ENCODE measurements around the gene SREBF1. TPM values are rescaled to one million over a fixed set of nuclear protein-coding genes. Genes with fewer than 3 reads are reported as not detected.

The SREBF1 gene
- total RNA-seq, 1 donor from 2014 or later: 132 TPM

DNA sequence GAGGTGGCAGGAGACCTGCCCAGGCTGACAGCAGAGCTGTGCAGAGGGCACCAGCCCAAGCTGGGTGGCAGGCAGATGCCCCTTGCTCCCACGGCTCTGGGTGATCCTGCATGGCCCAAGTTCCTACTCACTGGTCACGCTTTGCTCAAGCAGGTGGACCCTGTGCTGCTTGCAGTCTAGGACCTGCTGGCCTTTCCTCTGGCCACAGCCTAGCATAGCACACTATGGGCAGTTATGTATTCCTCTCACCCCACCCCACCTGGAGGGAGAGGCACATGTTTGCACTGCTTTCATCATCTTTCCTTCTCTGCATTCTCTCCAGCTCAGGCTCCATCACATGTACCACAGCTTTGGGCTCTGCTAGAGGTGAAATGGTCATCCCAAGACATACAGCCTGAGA, 19.6 kb upstream of the SREBF1 start:
- no peak overlapping the region for H3K27ac Mint-ChIP-seq (ENCODE audit: unreplicated experiment)
- H3K4me1 Mint-ChIP-seq: peaks cover 31% of the 10 kb centered on the region
- no peak for TF ChIP-seq CTCF (conservative IDR thresholded peaks at IDR 0.05)
- H3K9me3 Mint-ChIP-seq: no peaks in the 10 kb centered on the region
- no peaks in the 10 kb centered on the region for H3K27me3 Mint-ChIP-seq (ENCODE audit: low read depth)
- no peak for DNase-seq (ENCODE audit: low read depth, low spot score)
- H3K4me3 Mint-ChIP-seq: no peak overlapping the region
- no peaks in the 10 kb centered on the region for H3K36me3 Mint-ChIP-seq (ENCODE audit: low read depth)

- H3K27ac Mint-ChIP-seq (ENCODE audit: unreplicated experiment): no peak overlapping the region
- no peaks in the 10 kb centered on the region for H3K27me3 Mint-ChIP-seq (ENCODE audit: low read depth)
- no peak overlapping the region for H3K4me3 Mint-ChIP-seq
- H3K4me1 Mint-ChIP-seq: peaks cover 35% of the 10 kb centered on the region
- DNase-seq (ENCODE audit: low read depth, low spot score): no peak
- no peak for TF ChIP-seq CTCF (conservative IDR thresholded peaks at IDR 0.05)
- H3K36me3 Mint-ChIP-seq (ENCODE audit: low read depth): no peaks in the 10 kb centered on the region
- no peaks in the 10 kb centered on the region for H3K9me3 Mint-ChIP-seq
Observed at GRCh38 chr17:17855976-17856375, 19.2 kb upstream of the SREBF1 start.

GRCh38 chr17:17853811-17854447, 17.1 kb upstream of the SREBF1 start:
- TF ChIP-seq CTCF (conservative IDR thresholded peaks at IDR 0.05): no peak
- Mint-ChIP-seq H3K4me1 (peaks cover 42% of the 10 kb centered on the region), H3K36me3 (ENCODE audit: low read depth) (no peaks in the 10 kb centered on the region), H3K4me3 (no peak overlapping the region), H3K9me3 (no peaks in the 10 kb centered on the region), H3K27me3 (ENCODE audit: low read depth) (no peaks in the 10 kb centered on the region), H3K27ac (ENCODE audit: unreplicated experiment) (no peak overlapping the region)
- no peak for DNase-seq (ENCODE audit: low read depth, low spot score)

DNA sequence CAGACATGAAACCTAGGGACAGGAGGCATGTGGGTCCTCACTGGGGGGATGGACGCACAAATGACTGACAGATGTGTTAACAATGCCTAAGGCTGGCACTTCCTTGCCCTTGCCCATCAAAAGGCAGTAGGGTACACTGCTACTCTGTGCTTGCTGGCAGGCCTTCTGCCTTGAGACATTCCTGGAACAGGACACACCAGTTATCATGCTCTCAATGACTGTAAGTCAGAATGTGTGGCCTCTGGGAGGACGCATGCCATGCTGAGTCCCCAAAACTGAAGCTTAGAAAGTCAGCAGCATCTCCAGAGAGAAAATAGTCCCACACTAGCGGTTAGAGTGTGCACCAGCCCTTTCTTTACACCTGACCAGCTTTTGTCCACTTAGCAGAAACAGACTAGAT, 16.1 kb upstream of the SREBF1 start:
- DNase-seq (ENCODE audit: low read depth, low spot score): no peak
- Mint-ChIP-seq H3K9me3 (no peaks in the 10 kb centered on the region), H3K4me3 (no peak overlapping the region), H3K27me3 (ENCODE audit: low read depth) (no peaks in the 10 kb centered on the region), H3K27ac (ENCODE audit: unreplicated experiment) (no peak overlapping the region), H3K4me1 (peaks cover 42% of the 10 kb centered on the region), H3K36me3 (ENCODE audit: low read depth) (no peaks in the 10 kb centered on the region)
- no peak for TF ChIP-seq CTCF (conservative IDR thresholded peaks at IDR 0.05)

DNA sequence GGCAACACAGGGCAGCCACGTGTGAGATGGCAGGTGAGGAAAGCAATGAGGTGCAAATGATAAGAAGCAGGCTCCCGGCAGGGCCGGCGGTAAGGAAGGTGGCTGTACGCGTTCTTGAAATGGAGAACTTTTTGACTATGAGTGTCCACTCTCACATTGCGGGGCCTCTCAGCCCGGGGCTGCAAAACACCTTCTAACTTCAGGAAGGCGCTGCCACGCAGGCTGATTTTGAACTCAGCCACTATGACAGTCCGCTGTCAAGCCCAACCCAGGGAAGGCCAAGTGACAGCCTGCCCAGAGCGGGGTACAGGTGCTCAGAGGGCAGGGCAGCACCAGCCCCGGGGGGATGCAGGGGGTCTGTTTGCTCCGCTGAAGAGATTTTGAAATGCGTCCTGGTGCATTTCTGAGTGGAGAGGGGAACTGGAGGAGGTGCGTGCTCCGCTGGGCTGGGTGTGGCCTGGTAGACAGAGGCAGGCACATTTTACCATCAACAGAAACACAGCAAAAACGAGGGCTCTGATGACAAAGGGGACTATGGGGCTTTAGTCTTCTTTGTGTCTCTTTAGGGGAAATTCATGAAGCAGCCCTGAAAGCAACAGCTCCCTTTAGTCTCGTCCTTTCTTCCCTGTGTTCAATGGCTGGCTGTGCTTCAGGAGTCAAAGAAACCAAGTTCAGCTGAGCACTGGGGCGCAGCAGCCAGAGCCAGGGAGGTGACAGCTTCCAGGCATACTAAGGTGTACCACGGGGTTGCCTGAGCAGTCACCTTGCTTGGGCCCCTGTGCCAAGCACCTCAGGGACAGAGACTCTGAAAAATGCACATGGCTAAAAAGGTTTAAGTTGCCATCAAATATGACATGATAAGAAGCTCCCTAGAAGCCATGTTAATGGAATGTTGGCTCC, 14.6 kb upstream of the SREBF1 start:
- no peaks in the 10 kb centered on the region for H3K36me3 Mint-ChIP-seq (ENCODE audit: low read depth)
- DNase-seq (ENCODE audit: low read depth, low spot score): no peak
- H3K4me3 Mint-ChIP-seq: no peak overlapping the region
- TF ChIP-seq CTCF (conservative IDR thresholded peaks at IDR 0.05): no peak
- H3K27me3 Mint-ChIP-seq (ENCODE audit: low read depth): no peaks in the 10 kb centered on the region
- H3K27ac Mint-ChIP-seq (ENCODE audit: unreplicated experiment): peak overlapping the region; percentile 91
- no peaks in the 10 kb centered on the region for H3K9me3 Mint-ChIP-seq
- H3K4me1 Mint-ChIP-seq: peaks cover 42% of the 10 kb centered on the region
